Suprapubic skin (tissue), 4 donors: ENCODE measurements around the gene LTBR. TPM values are rescaled to one million over a fixed set of nuclear protein-coding genes. Genes with fewer than 3 reads are reported as not detected.
"Not testable (repeated sequence)": the region's sequence is repeated elsewhere in the genome, so short reads cannot be mapped to it uniquely, and the experiment has no call there.

Experiments used
- DNase-seq, 2 donors: peaks; one replicate each; pipeline ENCODE4 v3.0.0-alpha.2; 2019; ENCODE audit warnings: low spot score in 2 of 2
- H3K27ac ChIP-seq: fragments of 200-600 bp; sonication (generic); one replicate; pipeline ENCODE4 v1.5.1; 2019
- H3K27me3 ChIP-seq: fragments of 200-600 bp; sonication (generic); one replicate; pipeline ENCODE4 v1.5.1; 2019
- H3K36me3 ChIP-seq: fragments of 200-600 bp; sonication (generic); one replicate; pipeline ENCODE4 v1.5.1; 2019
- H3K4me1 ChIP-seq: fragments of 200-600 bp; sonication (generic); one replicate; pipeline ENCODE4 v1.5.1; 2019
- H3K4me3 ChIP-seq: fragments of 200-600 bp; sonication (generic); one replicate; pipeline ENCODE4 v1.5.1; 2019; ENCODE audit warnings: mild to moderate bottlenecking
- H3K9me3 ChIP-seq: fragments of 200-600 bp; sonication (generic); one replicate; pipeline ENCODE4 v1.5.1; 2019
- EP300 ChIP-seq: sonication (generic); formaldehyde crosslinking; IDR thresholded peaks from one replicate; pipeline ENCODE4 v1.6.1; 2017; ENCODE audit warnings: antibody characterized with exemption
- POLR2A ChIP-seq, 2 donors: fragments of 450-650 bp; IDR thresholded peaks; one replicate each; pipeline ENCODE4 v1.6.1; 2017; ENCODE audit warnings: antibody characterized with exemption in 2 of 2, mild to moderate bottlenecking in 2 of 2, moderate library complexity in 2 of 2
- POLR2AphosphoS5 ChIP-seq, 3 donors: sonication (generic); formaldehyde crosslinking; IDR thresholded peaks; one replicate each; pipeline ENCODE4 v1.6.1; 2017; ENCODE audit warnings: antibody characterized with exemption in 3 of 3
- WGBS: methylation state at CpG from one replicate; pipeline ENCODE4 v1.1.5; 2018; 5-methylcytosine and 5-hydroxymethylcytosine counted together
- total RNA-seq, 4 donors: library from RNA; depleted of rRNA; stranded (reverse); fragments of >200 nt; gene quantifications; one replicate each; pipeline ENCODE4 v1.1.0, GENCODE V29; 2016
- TF ChIP-seq, protein P1 (sequence below), 2 donors: fragments of 200-600 bp in 1 of 2; fragments of 450-650 bp in 1 of 2; sonication (generic) in 1 of 2; IDR thresholded peaks; one replicate each; pipeline ENCODE4 v1.5.1; 2016 to 2019; ENCODE audit warnings: antibody characterized with exemption in 2 of 2, mild to moderate bottlenecking in 1 of 2, moderate library complexity in 1 of 2

Gene LTBR
- total RNA-seq, 4 donors from 2014 or later: 157 to 297 (median 204) TPM

DNA sequence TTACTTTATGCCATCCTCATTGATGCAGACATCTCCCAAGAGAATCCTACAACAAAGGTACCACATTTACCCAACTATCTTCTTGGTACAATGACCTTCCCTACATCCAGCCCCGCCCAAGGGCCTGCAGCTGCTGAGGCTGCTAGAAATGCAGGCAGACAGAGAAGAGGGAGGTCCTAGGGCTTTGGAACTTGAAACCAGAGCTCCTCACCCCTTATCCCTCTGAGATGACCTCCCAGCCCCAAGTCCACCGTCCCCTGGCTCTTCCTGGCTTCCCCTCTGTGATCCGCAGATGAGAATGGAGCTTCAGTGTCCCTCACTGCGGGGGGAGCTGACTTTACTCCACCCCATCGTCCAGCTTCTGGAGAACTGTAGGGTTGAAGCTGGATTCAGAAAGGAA, 40.4 kb upstream of the LTBR start:
- TF ChIP-seq, protein P1, sequence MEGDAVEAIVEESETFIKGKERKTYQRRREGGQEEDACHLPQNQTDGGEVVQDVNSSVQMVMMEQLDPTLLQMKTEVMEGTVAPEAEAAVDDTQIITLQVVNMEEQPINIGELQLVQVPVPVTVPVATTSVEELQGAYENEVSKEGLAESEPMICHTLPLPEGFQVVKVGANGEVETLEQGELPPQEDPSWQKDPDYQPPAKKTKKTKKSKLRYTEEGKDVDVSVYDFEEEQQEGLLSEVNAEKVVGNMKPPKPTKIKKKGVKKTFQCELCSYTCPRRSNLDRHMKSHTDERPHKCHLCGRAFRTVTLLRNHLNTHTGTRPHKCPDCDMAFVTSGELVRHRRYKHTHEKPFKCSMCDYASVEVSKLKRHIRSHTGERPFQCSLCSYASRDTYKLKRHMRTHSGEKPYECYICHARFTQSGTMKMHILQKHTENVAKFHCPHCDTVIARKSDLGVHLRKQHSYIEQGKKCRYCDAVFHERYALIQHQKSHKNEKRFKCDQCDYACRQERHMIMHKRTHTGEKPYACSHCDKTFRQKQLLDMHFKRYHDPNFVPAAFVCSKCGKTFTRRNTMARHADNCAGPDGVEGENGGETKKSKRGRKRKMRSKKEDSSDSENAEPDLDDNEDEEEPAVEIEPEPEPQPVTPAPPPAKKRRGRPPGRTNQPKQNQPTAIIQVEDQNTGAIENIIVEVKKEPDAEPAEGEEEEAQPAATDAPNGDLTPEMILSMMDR (IDR thresholded peaks at IDR 0.05): no peak
- TF ChIP-seq POLR2A (IDR thresholded peaks at IDR 0.05) (no peak), EP300 (no peak), POLR2AphosphoS5 (IDR thresholded peaks at IDR 0.05) (no peak)
- peak overlapping the region; percentile 99 for H3K27ac ChIP-seq
- no peaks in the 10 kb centered on the region for H3K9me3 ChIP-seq
- no peaks in the 10 kb centered on the region for H3K27me3 ChIP-seq
- 42% methylated on average over 5 of the region's 5 CpGs for WGBS
- DNase-seq: no peak
- peaks cover 68% of the 10 kb centered on the region for H3K4me1 ChIP-seq
- H3K4me3 ChIP-seq: no peak overlapping the region
- H3K36me3 ChIP-seq: no peaks in the 10 kb centered on the region

DNA sequence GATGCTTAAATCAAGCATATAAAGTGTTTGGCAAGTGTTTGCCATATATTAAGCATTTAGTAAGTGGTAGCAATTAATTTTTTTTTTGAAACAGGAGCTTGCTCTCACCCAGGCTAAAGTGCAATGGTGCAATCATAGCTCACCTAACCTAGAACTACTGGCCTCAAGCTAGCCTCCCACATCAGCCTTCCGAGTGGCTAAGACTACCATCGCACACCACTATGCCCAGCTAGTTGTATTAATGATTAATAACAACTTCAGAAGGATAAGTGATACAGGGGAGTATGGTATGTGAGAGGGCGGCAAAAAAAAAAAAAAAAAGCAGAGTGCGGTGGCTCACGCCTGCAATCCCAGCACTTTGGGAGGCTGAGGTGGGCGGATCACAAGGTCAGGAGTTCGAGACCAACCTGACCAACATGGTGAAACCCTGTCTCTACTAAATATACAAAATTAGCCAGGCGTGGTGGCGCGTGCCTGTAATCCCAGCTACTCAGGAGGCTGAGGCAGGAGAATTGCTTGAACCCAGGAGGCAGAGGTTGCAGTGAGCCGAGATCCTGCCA, 39.8 kb upstream of the LTBR start:
- not testable (repeated sequence) for H3K36me3 ChIP-seq, H3K27me3 ChIP-seq, H3K9me3 ChIP-seq, DNase-seq, H3K4me3 ChIP-seq
- H3K4me1 ChIP-seq: peaks cover 61% of the 10 kb centered on the region
- peak overlapping the region; percentile 99 for H3K27ac ChIP-seq
- WGBS: 93% methylated on average over 11 of the region's 11 CpGs

DNA sequence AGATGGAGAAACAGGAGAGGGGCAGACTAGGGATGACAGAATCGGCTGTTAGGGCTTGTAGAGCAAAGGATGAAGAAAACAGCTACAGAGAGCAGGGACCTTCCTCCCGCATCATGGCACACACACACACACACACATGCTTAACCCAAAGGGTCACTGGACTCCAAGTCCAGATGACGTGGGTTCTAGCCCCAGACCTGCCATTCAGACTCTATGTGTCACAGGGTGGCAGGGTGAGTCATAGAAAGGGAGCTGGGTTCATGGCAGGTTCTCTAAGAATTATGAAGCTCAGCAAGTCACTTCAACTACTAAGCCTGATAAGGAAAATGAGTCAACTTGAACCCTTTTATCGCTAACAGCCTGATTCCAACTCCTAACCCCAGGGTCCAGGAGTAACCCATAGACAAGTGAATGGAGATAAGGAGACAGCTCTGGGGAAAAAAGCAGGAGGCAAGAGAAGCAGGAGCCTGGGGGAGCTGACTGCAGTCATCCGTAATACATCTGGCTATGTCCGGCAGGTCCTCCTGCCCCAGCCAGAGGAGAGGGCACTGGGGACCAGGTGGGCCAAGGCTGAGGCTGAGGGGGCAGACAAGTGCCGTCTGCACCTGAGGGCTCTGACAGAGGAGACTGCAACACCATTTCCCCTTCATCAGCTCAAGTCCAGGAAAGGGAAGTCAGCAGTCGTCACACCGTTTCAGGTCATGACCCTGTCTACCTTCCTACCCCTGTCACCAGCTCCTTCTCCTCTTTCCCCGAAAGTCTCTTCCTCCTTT, 38.5 kb upstream of the LTBR start:
- Histone ChIP-seq H3K27ac (peak overlapping the region; percentile 57), H3K9me3 (no peaks in the 10 kb centered on the region), H3K4me1 (peaks cover 50% of the 10 kb centered on the region), H3K36me3 (no peaks in the 10 kb centered on the region), H3K27me3 (no peaks in the 10 kb centered on the region), H3K4me3 (no peak overlapping the region)
- TF ChIP-seq, protein P1 (IDR thresholded peaks at IDR 0.05): no peak
- TF ChIP-seq EP300 (no peak), POLR2A (IDR thresholded peaks at IDR 0.05) (no peak), POLR2AphosphoS5 (IDR thresholded peaks at IDR 0.05) (no peak)
- 72% methylated on average over 10 of the region's 10 CpGs for WGBS
- no peak for DNase-seq

DNA sequence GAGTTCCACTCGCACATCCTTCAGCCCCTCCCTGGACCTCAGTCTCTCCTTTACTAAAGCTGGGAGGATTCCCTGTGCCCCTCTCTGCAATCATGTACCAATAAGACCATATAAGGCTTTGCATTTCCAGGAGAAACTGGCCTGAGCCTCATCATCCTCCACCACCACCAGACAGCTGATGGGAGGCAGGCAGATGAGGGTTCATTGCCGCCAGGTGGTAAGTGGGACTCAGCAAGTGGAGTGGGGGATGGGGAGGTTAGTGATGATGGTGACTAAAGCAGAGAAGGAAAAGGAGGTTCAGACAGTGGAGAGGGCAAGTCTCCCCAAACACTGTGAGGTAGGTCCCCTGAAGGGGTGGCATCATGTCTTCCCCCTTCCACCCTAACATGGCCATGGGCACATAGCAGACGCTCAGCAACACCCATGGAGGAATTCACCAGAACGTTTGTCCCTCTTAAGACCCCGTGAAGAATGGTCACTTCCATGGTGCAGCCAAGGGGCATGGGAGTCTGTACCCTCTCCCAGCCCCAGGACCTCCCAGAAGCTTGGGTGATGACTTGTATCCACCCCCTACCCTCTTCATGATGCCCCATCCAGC, 37.6 kb upstream of the LTBR start:
- H3K9me3 ChIP-seq: no peaks in the 10 kb centered on the region
- H3K36me3 ChIP-seq: no peaks in the 10 kb centered on the region
- TF ChIP-seq, protein P1 (IDR thresholded peaks at IDR 0.05): no peak
- TF ChIP-seq POLR2AphosphoS5 (IDR thresholded peaks at IDR 0.05) (no peak), POLR2A (IDR thresholded peaks at IDR 0.05) (no peak), EP300 (no peak)
- WGBS: 92% methylated on average over 5 of the region's 5 CpGs
- peaks cover 50% of the 10 kb centered on the region for H3K4me1 ChIP-seq
- H3K4me3 ChIP-seq: no peak overlapping the region
- DNase-seq: no peak
- H3K27ac ChIP-seq: peak overlapping the region; percentile 57
- no peaks in the 10 kb centered on the region for H3K27me3 ChIP-seq

DNA sequence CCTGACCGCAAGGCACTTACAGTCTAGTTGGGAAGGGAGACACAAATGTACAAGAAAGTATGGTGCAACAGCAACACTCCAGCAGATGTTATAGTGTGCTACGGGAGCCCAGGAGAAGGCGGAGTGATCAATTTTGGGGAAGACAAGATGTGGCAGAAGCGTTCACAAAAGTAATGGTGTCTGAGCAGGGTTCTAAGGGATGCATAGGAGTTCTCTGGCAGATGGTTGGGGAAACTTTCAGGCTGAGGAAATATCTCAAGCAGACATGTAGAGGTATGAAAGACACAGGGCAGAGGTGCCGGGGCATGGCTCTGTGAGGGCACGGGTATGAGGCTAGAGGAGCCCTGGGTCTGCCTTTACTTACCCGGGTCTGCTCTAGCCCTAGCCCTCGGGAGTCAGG, 37.0 kb upstream of the LTBR start:
- Histone ChIP-seq H3K4me1 (peaks cover 49% of the 10 kb centered on the region), H3K36me3 (no peaks in the 10 kb centered on the region), H3K4me3 (no peak overlapping the region), H3K9me3 (no peaks in the 10 kb centered on the region), H3K27me3 (no peaks in the 10 kb centered on the region), H3K27ac (peak overlapping the region; percentile 77)
- TF ChIP-seq POLR2AphosphoS5 (IDR thresholded peaks at IDR 0.05) (no peak), POLR2A (IDR thresholded peaks at IDR 0.05) (no peak), EP300 (no peak)
- TF ChIP-seq, protein P1 (IDR thresholded peaks at IDR 0.05): no peak
- DNase-seq: no peak
- WGBS: 81% methylated on average over 8 of the region's 8 CpGs
